ENCODE results near the gene MCAT. TPM values are rescaled to one million over a fixed set of nuclear protein-coding genes. Genes with fewer than 3 reads are reported as not detected.
"Not testable (repeated sequence)": the region's sequence is repeated elsewhere in the genome, so short reads cannot be mapped to it uniquely, and the experiment has no call there.

MCAT gene
- total and polyA plus RNA-seq, 7 experiments from 2014 or later: 7.1 to 17.9 (median 10.5) TPM

DNA sequence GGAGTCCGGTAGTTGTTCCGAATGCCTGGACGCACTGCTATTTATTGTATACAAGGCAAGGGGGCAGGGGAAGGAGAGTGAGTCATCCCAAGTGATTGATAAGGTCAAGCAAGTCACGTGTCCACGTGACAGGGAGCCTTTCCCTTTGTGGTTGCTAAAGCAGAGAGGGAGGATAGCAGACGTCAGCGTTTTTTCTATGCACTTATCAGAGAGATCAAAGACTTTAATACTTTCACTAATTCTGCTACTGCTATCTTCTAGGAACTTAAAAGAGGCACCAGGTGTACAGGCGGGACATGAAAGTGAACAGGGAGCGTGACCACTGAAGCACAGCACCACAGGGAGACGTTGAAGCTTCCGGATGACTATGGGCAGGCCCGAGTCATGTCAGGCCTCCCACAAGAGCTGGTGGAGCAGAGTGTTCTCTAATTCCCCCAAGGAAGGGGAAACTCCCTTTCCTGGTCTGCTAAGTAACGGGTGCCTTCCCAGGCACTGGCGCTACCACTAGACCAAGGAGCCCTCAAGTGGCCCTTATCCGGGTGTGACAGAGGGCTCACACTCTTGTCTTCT is 39.1 kb downstream of the MCAT start:
- DNase-seq (peak in 1 of 9 donors; percentile 24), ATAC-seq (peak; percentile 63)
- POLR2A ChIA-PET; H3K27me3 ChIP-seq (ENCODE audit: control insufficient read depth in 2 of 2, insufficient read depth in 2 of 2, low read length in 2 of 2); H3K9me3 ChIP-seq (ENCODE audit: control insufficient read depth in 2 of 3, low read length in 3 of 3); H3K4me1 ChIP-seq (ENCODE audit: control insufficient read depth in 2 of 2, insufficient read depth in 2 of 2, low read length in 2 of 2); H3K36me3 ChIP-seq (ENCODE audit: control insufficient read depth in 2 of 3, insufficient read depth in 3 of 3, low read length in 3 of 3); H3K4me3 ChIP-seq (ENCODE audit: low read length); H3K27ac ChIP-seq (ENCODE audit: low read depth, low read length); intact Hi-C loops (cut with micrococcal nuclease); H3K36me3 Mint-ChIP-seq; H3K27me3 Mint-ChIP-seq; H3K9me3 Mint-ChIP-seq: not testable (repeated sequence)
- peak overlapping the region in 1 of 10 donors; percentile 45 for H3K4me3 Mint-ChIP-seq
- CTCF ChIA-PET: interaction anchor here (1.5 kb wide), 1 partner anchor 237 kb away, joined by 3 read pairs; no protein-coding TSS in a partner anchor
- peaks cover 0 to 15% (median 5%) of the 10 kb centered on the region in 7 donors for H3K4me1 Mint-ChIP-seq
- H3K27ac Mint-ChIP-seq: peak overlapping the region in 4 of 9 donors; percentile 6 to 87 (median 28)

DNA sequence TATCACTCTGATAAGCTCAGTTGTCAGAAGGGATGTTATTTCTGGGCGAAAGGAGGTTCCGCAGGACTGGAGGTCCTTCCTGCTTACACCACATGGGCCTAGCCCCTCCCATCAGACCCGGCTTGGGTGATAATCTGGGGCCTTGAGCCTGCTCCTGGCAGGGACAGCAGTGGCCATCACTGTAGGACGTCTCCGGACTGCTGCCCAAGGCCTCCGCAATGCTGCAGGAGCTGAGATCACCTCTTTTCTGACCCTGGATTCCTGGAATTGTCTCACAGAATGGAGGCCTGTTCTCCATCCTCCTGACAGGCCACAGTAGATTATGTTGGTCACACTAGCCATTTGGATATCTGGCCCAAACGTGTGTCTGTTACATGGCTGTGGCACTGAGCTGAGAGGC is 41.9 kb downstream of the MCAT start:
- H3K4me3 Mint-ChIP-seq: no peak overlapping the region
- peaks cover 0 to 15% (median 5%) of the 10 kb centered on the region in 7 donors for H3K4me1 Mint-ChIP-seq
- Histone ChIP-seq H3K4me1 (ENCODE audit: control insufficient read depth in 2 of 2, insufficient read depth in 2 of 2, low read length in 2 of 2) (no peaks in the 10 kb centered on the region), H3K27me3 (ENCODE audit: control insufficient read depth in 2 of 2, insufficient read depth in 2 of 2, low read length in 2 of 2) (no peaks in the 10 kb centered on the region), H3K27ac (ENCODE audit: low read depth, low read length) (no peak overlapping the region), H3K9me3 (ENCODE audit: control insufficient read depth in 2 of 3, low read length in 3 of 3) (peaks cover 0 to 9% (median 0%) of the 10 kb centered on the region in 3 experiments), H3K4me3 (ENCODE audit: low read length) (no peak overlapping the region), H3K36me3 (ENCODE audit: control insufficient read depth in 2 of 3, insufficient read depth in 3 of 3, low read length in 3 of 3) (no peaks in the 10 kb centered on the region)
- POLR2A ChIA-PET: no interaction called here
- DNase-seq (no peak), ATAC-seq (no peak)
- H3K27ac Mint-ChIP-seq: no peak overlapping the region
- no peaks in the 10 kb centered on the region for H3K36me3 Mint-ChIP-seq
- CTCF ChIA-PET: no interaction called here
- H3K9me3 Mint-ChIP-seq: peaks cover 0 to 7% (median 2%) of the 10 kb centered on the region in 11 donors
- intact Hi-C loops (cut with micrococcal nuclease): no loop called here
- no peaks in the 10 kb centered on the region for H3K27me3 Mint-ChIP-seq

DNA sequence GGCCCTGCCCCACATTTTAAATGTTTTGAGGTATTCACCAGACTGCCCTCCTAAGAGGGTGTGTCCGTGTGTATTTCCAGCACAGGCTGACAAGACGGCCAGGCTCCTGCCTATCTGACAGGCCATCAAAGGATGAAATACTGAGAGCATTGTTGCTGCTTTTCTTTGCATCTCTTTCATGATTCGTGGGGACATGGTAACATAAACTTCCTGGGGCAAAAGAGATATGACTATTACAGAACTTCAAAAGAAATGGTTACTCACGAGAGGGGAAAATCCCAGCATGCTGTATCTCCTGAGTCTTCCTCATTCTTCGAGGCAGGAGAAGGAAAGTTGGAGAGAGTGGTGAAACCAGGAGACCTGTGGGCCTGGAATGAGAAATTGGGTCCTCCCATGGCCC is 43.0 kb downstream of the MCAT start:
- Histone ChIP-seq H3K4me3 (ENCODE audit: low read length) (no peak overlapping the region), H3K4me1 (ENCODE audit: control insufficient read depth in 2 of 2, insufficient read depth in 2 of 2, low read length in 2 of 2) (no peaks in the 10 kb centered on the region), H3K9me3 (ENCODE audit: control insufficient read depth in 2 of 3, low read length in 3 of 3) (peaks cover 0 to 12% (median 0%) of the 10 kb centered on the region in 3 experiments), H3K36me3 (ENCODE audit: control insufficient read depth in 2 of 3, insufficient read depth in 3 of 3, low read length in 3 of 3) (no peaks in the 10 kb centered on the region), H3K27ac (ENCODE audit: low read depth, low read length) (no peak overlapping the region), H3K27me3 (ENCODE audit: control insufficient read depth in 2 of 2, insufficient read depth in 2 of 2, low read length in 2 of 2) (no peaks in the 10 kb centered on the region)
- H3K27me3 Mint-ChIP-seq: no peaks in the 10 kb centered on the region
- H3K9me3 Mint-ChIP-seq: peaks cover 3 to 14% (median 6%) of the 10 kb centered on the region in 11 donors
- no peak overlapping the region for H3K4me3 Mint-ChIP-seq
- CTCF ChIA-PET: no interaction called here
- intact Hi-C loops (cut with micrococcal nuclease): no loop called here
- H3K36me3 Mint-ChIP-seq: peaks cover 0 to 5% (median 4%) of the 10 kb centered on the region in 5 donors
- no peak for ATAC-seq
- no peak for DNase-seq
- H3K4me1 Mint-ChIP-seq: peaks cover 3 to 15% (median 6%) of the 10 kb centered on the region in 7 donors
- H3K27ac Mint-ChIP-seq: peak overlapping the region in 1 of 9 donors; percentile 22
- POLR2A ChIA-PET: no interaction called here

DNA sequence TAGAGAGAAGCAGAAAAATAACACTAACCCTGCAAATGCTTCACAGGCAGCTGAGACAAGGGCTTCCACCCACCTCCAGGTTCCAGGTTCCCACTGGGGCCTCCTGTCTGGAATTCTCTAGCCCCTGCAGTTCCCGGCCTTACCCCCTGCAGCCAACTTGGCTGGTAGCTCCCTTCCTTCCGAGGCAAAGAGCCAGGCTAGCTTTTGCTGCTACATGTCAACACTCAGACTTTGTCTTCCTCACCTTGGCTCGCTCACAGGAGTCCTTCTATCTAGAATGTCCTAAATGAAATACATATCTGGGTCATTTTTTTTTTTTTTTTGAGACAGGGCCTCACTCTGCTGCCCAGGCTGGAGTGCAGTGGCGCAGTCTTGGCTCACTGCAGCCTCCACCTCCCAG is 44.1 kb downstream of the MCAT start:
- Histone ChIP-seq H3K27me3 (ENCODE audit: control insufficient read depth in 2 of 2, insufficient read depth in 2 of 2, low read length in 2 of 2) (no peaks in the 10 kb centered on the region), H3K9me3 (ENCODE audit: control insufficient read depth in 2 of 3, low read length in 3 of 3) (peaks cover 0 to 12% (median 0%) of the 10 kb centered on the region in 3 experiments), H3K36me3 (ENCODE audit: control insufficient read depth in 2 of 3, insufficient read depth in 3 of 3, low read length in 3 of 3) (no peaks in the 10 kb centered on the region), H3K4me3 (ENCODE audit: low read length) (no peak overlapping the region), H3K4me1 (ENCODE audit: control insufficient read depth in 2 of 2, insufficient read depth in 2 of 2, low read length in 2 of 2) (no peaks in the 10 kb centered on the region), H3K27ac (ENCODE audit: low read depth, low read length) (no peak overlapping the region)
- Mint-ChIP-seq H3K4me1 (peaks cover 3 to 10% (median 5%) of the 10 kb centered on the region in 7 donors), H3K36me3 (peaks cover 0 to 5% (median 4%) of the 10 kb centered on the region in 5 donors), H3K4me3 (no peak overlapping the region), H3K27me3 (no peaks in the 10 kb centered on the region), H3K9me3 (peaks cover 3 to 14% (median 6%) of the 10 kb centered on the region in 11 donors), H3K27ac (no peak overlapping the region)
- ATAC-seq (no peak), DNase-seq (no peak)
- ChIA-PET CTCF (no interaction called here), POLR2A (interaction anchor here (1.1 kb wide), 1 partner anchor 11 kb away, joined by 3 read pairs; the partner anchor contains the start of gene BIK)
- intact Hi-C loops (cut with micrococcal nuclease): no loop called here

DNA sequence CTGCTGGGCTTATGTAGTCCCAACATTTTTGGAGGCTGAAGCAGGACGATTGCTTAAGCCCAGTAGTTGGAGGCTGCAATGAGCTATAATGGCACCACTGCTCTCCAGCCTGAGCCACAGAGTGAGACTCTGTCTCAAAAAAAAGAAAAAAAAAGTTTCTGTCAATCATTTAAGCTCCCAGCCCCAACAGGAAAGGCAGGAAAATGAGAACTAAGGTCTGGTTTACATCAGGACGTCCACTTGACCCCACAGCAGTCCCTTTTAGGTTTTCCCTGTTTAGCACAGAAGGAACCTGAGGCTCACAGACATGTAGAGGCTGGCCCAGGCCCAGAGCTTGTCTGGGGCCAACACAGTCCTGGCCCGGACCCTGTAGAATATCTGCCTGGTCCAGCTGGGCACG is 44.8 kb downstream of the MCAT start:
- Mint-ChIP-seq H3K27ac (no peak overlapping the region), H3K4me3 (no peak overlapping the region), H3K36me3 (peaks cover 0 to 5% (median 4%) of the 10 kb centered on the region in 5 donors), H3K4me1 (peaks cover 0 to 6% (median 0%) of the 10 kb centered on the region in 7 donors), H3K27me3 (no peaks in the 10 kb centered on the region), H3K9me3 (peaks cover 3 to 14% (median 6%) of the 10 kb centered on the region in 11 donors)
- Histone ChIP-seq H3K27ac (ENCODE audit: low read depth, low read length) (no peak overlapping the region), H3K9me3 (ENCODE audit: control insufficient read depth in 2 of 3, low read length in 3 of 3) (peaks cover 0 to 12% (median 0%) of the 10 kb centered on the region in 3 experiments), H3K4me3 (ENCODE audit: low read length) (no peak overlapping the region), H3K27me3 (ENCODE audit: control insufficient read depth in 2 of 2, insufficient read depth in 2 of 2, low read length in 2 of 2) (no peaks in the 10 kb centered on the region), H3K4me1 (ENCODE audit: control insufficient read depth in 2 of 2, insufficient read depth in 2 of 2, low read length in 2 of 2) (no peaks in the 10 kb centered on the region), H3K36me3 (ENCODE audit: control insufficient read depth in 2 of 3, insufficient read depth in 3 of 3, low read length in 3 of 3) (no peaks in the 10 kb centered on the region)
- ChIA-PET POLR2A (interaction anchor here (1.1 kb wide), 1 partner anchor 12 kb away, joined by 3 read pairs; the partner anchor contains the start of gene BIK), CTCF (no interaction called here)
- intact Hi-C loops (cut with micrococcal nuclease): no loop called here
- DNase-seq: no peak
- no peak for ATAC-seq

DNA sequence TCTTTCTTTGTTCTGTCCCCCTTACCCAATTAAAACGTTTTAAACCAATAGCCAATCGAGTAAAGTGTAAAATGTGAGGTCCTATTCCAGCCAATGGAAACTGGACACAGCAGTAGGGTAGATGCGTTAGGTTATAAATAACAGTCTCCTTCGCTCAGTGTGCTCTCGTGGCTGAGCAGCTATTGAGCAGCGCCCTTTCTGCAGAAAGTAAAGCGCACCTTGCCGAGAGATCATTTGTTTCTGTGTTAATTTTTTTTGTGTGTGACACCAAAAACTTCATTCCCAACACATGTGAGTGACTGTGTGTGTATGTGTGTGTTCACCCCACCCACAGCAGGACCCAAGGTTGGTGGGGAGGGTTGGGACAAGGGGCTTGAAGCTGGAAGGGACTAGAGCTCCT is 46.8 kb downstream of the MCAT start:
- ATAC-seq (no peak), DNase-seq (no peak)
- no peak overlapping the region for H3K27ac ChIP-seq (ENCODE audit: low read depth, low read length)
- H3K4me1 ChIP-seq (ENCODE audit: control insufficient read depth in 2 of 2, insufficient read depth in 2 of 2, low read length in 2 of 2): no peaks in the 10 kb centered on the region
- peaks cover 0 to 12% (median 0%) of the 10 kb centered on the region in 3 experiments for H3K9me3 ChIP-seq (ENCODE audit: control insufficient read depth in 2 of 3, low read length in 3 of 3)
- Mint-ChIP-seq H3K4me3 (no peak overlapping the region), H3K27ac (no peak overlapping the region), H3K36me3 (peaks cover 0 to 5% (median 4%) of the 10 kb centered on the region in 5 donors), H3K27me3 (no peaks in the 10 kb centered on the region), H3K4me1 (peaks cover 0 to 6% (median 0%) of the 10 kb centered on the region in 7 donors), H3K9me3 (peaks cover 3 to 14% (median 6%) of the 10 kb centered on the region in 11 donors)
- CTCF ChIA-PET: no interaction called here
- intact Hi-C loops (cut with micrococcal nuclease): no loop called here
- POLR2A ChIA-PET: no interaction called here
- H3K4me3 ChIP-seq (ENCODE audit: low read length): no peak overlapping the region
- no peaks in the 10 kb centered on the region for H3K36me3 ChIP-seq (ENCODE audit: control insufficient read depth in 2 of 3, insufficient read depth in 3 of 3, low read length in 3 of 3)
- no peaks in the 10 kb centered on the region for H3K27me3 ChIP-seq (ENCODE audit: control insufficient read depth in 2 of 2, insufficient read depth in 2 of 2, low read length in 2 of 2)

DNA sequence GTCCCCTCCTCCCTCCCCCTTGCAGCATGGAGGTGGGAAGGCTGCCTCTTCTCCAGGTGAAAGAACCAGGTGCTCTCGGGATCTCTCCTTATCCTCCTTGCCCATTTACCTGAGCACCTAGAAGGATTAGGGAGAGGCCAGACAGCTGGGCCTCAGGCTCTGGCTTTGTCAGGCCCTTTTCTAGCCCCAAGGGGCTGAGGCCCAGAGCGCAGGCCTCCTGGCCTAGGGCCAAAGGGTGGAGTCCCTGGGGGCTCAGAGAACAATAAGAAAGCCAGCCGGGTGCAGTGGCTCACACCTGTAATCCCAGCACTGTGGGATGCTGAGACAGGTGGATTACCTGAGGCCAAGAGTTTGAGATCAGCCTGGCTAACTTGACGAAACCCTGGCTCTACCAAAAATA is 48.6 kb downstream of the MCAT start:
- H3K4me1 Mint-ChIP-seq: peaks cover under 1 to 7% (median 6%) of the 10 kb centered on the region in 7 donors
- Histone ChIP-seq H3K36me3 (ENCODE audit: control insufficient read depth in 2 of 3, insufficient read depth in 3 of 3, low read length in 3 of 3) (no peaks in the 10 kb centered on the region), H3K27ac (ENCODE audit: low read depth, low read length) (no peak overlapping the region), H3K4me3 (ENCODE audit: low read length) (no peak overlapping the region), H3K4me1 (ENCODE audit: control insufficient read depth in 2 of 2, insufficient read depth in 2 of 2, low read length in 2 of 2) (peaks cover 0 to 4% of the 10 kb centered on the region in 2 donors), H3K9me3 (ENCODE audit: control insufficient read depth in 2 of 3, low read length in 3 of 3) (peaks cover 0 to 12% (median 0%) of the 10 kb centered on the region in 3 experiments), H3K27me3 (ENCODE audit: control insufficient read depth in 2 of 2, insufficient read depth in 2 of 2, low read length in 2 of 2) (no peaks in the 10 kb centered on the region)
- H3K9me3 Mint-ChIP-seq: peaks cover 3 to 14% (median 6%) of the 10 kb centered on the region in 11 donors
- H3K4me3 Mint-ChIP-seq: no peak overlapping the region
- peaks cover 0 to 5% (median 4%) of the 10 kb centered on the region in 5 donors for H3K36me3 Mint-ChIP-seq
- ATAC-seq (no peak), DNase-seq (no peak)
- H3K27ac Mint-ChIP-seq: no peak overlapping the region
- no peaks in the 10 kb centered on the region for H3K27me3 Mint-ChIP-seq
- CTCF ChIA-PET: no interaction called here
- intact Hi-C loops (cut with micrococcal nuclease): loop anchor here in 1 of 2 donors (5.0 kb wide), 1 partner anchor 312 kb away; no protein-coding TSS in a partner anchor
- POLR2A ChIA-PET: no interaction called here

All from naive thymus-derived CD4-positive, alpha-beta T cell (primary cell).